ENCODE data around the gene PABPN1.

DNA sequence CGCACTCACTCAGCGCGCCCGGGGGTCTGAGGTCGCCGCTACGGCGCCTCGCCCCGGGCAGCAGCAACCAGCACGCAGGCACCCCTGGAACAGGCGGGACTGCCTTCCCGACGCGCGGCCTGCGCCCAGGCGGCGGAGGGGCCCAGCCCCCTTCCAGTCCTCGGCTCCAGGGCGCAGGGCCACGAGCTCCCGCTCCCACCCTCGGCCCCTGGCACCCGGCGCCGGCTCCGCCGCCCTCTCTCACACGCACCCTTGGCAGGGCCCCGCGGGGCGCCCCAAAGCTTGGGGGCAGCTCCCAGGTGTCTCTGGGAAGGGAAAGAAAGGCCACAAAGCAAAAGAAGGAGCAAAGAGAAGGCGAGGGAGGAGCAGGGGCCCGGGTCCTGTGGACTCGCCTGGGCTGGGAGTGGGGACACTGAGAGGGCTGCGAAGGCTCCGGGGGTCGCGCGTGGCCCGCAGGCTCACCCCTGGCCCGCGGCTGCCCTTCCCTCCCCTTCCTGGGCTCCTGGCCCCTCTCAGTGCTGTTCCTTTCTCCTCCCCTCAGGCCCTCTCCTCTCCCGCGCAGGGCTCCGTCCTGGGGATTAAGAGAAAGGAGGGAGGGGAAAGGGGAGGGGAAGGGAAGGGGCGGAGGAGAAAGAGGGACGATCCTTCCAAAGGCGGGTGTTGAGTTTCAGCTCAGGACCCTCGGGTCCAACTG lies 44.6 kb downstream of the PABPN1 start:
- TF ChIP-seq, protein P1, sequence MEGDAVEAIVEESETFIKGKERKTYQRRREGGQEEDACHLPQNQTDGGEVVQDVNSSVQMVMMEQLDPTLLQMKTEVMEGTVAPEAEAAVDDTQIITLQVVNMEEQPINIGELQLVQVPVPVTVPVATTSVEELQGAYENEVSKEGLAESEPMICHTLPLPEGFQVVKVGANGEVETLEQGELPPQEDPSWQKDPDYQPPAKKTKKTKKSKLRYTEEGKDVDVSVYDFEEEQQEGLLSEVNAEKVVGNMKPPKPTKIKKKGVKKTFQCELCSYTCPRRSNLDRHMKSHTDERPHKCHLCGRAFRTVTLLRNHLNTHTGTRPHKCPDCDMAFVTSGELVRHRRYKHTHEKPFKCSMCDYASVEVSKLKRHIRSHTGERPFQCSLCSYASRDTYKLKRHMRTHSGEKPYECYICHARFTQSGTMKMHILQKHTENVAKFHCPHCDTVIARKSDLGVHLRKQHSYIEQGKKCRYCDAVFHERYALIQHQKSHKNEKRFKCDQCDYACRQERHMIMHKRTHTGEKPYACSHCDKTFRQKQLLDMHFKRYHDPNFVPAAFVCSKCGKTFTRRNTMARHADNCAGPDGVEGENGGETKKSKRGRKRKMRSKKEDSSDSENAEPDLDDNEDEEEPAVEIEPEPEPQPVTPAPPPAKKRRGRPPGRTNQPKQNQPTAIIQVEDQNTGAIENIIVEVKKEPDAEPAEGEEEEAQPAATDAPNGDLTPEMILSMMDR (IDR thresholded peaks at IDR 0.05; ENCODE audit: insufficient read depth, low read depth, low read length) = no peak
- TF ChIP-seq EZH2 (IDR thresholded peaks at IDR 0.05; ENCODE audit: insufficient read depth, low read length) = peak; percentile 15
